Measurements from ENCODE around the gene CLSTN3.

Gene CLSTN3

DNA sequence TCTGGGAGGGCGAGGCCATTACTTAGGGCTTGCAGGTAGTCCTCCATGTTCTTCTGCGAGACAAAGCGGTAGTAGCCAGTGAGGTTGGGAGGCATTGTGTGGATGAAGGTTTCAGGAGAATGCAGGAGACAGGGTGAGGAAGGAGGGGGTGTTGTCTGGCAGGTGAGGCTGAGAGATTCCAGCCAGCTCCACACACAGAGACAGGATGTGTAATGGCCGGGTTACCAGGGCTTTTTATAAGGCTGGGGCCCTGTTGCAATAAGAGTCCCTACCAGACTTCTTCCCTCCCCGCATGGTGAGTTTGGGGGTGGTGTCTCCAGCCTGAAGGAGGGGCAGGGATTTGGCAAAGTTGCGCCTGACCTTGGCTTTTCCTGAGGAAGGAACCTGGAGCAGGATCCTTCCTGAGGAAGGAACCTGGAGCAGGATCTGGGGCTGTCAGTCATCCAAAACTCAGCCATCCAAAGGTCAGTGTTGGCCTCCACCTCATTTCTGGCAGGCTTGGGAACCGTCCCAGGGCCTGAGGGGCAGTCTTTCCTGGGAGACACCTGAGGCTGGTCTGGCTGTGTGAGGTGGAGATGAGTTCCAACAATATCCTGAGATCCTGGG is 1.4 kb upstream of the CLSTN3 start, which contains the start of gene RBP5:
Gene RBP5, minus strand, starts transcription at position 209 of the 606 bp plus-strand sequence. Its CDS starts 114 bp downstream, at position 95.
- DNase-seq: no peak

DNA sequence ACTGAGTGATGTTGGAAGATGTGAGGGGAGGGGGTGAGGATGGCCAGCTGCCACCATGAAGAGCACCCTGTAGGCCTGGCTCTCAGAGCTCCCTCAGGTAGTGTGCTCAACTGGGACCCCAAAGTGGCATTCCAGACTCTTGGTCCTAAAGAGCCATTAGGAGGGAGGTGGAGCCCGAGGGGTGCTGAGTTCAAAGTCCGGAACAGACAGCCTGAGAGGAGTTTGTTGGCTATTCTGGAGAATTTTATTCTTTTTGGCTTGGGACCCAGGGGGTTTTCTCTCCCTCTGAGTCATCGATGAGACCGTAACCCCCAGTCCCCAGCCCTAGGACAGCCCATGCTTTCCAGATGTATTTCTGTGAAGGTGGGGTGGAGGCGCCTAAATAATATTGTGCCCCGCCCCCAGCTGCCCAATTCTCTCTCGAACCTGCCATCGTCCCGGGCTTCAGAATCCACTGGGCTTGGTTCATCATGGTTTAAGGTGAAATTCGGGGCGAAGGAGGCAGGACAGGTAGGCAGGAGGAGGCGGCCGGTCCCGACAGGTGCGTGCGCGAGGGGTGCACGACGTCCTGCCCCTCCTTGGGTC is 792 bp upstream of the CLSTN3 start:
- peak; percentile 7 for DNase-seq

DNA sequence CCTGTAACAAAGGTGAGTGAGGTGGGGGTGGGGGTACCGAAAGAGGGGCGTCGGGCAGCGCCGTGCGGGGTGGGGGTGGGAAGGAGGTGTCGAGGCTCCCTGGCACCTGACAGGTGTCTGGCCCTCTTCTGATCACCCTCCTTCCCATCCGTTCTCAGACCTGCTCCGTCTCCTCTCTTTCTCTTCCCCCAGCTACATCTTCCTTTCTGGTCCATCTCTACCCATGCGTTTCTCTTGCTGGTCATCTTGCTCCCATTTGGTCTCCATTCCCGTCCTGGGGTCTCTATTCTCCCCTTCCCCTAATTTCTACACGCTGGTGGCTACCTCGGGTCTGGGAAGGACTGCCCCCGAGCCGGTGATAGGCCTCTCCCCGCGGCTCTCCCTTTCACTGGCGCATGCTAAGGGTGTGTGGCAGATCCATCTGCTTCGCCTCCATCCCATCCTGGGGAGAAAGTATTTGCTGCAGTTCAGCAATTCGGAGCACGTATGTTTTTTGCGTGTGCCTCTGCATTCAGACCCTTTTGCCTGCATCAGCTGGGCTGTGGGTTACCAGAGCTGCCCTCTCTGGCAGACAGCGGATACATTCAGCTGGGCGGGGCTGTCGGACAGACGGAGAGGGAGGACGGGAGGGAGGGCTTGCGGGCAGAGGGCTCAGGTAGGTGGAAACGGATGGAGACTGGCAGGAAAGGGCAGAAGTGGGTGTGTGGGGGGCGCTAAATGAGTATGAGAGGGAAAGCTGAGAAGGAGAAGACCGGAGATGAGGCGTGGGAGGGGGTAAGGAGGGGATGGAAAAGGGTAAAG is 730 bp downstream of the CLSTN3 start:
- DNase-seq: peak; percentile 60

DNA sequence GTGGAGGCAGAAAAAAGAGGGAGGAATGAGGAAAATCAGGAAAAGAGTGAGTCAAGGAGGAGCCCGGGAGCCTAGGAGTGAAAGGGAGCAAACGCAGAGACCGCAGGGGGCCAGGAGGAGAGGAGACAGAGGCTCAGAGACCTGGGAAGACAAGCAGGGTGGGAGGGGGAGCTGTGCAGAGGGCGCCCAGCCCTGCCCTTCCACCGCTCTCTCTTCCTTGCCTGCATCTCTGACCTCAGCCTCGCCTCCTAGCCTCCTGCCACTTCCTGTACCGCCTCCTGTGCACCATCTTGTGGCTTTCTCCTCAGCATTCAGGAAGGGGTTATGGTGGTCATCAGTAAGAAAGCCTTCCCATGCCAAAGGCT is 1.3 kb downstream of the CLSTN3 start:
- peak; percentile 29 for DNase-seq

DNA sequence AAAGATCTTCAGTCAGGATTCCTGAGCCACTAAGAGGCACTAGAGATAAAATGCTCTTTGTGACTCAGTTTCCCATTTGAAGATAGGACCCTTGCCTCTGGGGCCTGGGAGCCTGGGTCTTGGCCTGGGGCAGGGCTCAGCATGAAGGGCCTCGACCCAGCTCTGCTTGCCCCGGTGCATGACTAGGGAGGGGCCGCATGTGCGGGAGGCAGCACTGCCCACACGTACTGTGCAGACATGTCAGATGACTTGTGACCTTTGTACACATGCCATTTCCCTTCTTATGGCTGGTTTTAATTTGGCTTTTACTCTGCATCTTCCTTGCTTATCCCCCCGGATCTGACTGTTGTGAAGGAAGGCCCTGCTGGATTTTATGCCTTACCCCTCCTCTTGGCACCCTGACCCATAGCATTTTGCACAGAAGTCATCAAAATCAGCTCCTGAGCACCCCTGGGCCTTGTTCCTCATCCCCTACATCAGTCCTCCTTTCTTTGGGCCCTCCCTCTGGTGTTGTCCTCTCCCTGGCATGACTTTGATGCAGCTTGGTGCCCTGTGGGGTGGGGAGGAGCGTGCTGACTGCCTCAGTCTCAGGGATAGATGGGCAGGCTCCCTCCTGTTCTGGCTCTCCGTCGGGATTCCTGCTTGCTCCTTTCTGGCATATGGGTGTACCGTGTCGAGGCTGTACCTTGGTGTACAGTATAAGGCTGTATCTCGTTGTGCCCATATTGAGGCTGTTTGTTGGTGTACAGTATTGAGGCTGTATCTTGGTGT is 4.4 kb downstream of the CLSTN3 start:
- DNase-seq: no peak

DNA sequence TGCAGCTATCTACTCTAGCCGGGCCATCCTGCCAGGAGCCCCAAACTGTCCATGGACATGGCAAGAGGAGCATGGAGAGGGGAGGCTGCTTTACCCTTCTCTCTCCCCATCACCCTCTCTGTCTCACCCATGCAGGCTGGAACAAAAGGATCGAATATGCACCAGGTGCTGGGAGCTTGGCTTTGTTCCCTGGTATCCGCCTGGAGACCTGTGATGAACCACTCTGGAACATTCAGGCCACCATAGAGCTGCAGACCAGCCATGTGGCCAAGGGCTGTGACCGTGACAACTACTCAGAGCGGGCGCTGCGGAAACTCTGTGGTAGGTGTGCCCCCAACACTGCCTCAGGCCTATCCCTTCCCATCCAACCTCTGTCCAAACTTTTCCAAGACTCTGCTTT is 5.9 kb downstream of the CLSTN3 start:
- DNase-seq: no peak

DNA sequence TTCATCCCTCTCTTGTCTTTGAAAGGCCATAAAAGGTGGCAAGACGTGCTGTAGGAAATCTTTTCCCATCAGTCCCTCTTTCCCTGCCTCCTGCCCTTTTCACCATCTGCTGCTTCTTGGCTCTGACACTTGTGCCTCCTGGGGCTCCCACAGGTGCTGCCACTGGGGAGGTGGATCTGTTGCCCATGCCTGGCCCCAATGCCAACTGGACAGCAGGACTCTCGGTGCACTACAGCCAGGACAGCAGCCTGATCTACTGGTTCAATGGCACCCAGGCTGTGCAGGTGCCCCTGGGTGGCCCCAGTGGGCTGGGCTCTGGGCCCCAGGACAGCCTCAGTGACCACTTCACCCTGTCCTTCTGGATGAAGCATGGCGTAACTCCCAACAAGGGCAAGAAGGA is 6.5 kb downstream of the CLSTN3 start:
- no peak for DNase-seq

DNA sequence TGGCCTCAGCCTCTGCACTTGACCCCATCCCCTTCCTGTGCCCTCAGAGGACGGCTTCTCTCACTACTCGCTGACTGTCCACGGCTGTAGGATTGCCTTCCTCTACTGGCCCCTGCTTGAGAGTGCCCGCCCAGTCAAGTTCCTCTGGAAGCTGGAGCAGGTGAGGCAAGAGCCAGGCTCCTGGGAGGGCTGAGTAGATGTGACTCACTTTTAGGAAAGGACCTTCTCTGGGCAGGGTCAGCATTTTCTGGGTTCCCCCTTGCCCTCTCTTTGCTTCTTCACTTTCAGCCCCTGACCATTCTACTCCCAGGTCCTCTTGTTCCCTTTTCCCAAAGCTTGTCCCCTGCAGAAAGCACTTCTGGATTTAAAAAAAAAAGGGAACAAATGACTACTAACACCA is 7.7 kb downstream of the CLSTN3 start:
- no peak for DNase-seq

DNA sequence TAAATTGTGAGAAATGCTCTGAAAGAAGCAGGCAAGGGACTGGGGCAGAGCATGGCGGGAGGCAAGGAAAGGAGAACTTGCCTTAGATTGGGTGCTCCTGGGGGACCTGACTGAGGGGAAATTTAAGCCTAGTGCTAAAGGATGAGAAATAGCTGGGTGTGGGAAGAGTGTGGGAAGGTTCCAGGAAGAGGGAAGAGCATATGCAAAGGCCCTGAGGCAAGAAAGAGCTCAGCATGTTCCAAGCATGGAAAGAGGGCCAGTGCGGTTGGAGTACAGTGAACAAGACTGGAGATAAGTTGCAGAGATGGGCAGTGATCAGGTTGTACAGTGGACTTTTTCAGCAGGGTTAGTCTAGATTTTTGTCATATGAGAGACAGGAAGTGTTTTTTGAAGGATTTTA is 9.0 kb downstream of the CLSTN3 start:
- no peak for DNase-seq

DNA sequence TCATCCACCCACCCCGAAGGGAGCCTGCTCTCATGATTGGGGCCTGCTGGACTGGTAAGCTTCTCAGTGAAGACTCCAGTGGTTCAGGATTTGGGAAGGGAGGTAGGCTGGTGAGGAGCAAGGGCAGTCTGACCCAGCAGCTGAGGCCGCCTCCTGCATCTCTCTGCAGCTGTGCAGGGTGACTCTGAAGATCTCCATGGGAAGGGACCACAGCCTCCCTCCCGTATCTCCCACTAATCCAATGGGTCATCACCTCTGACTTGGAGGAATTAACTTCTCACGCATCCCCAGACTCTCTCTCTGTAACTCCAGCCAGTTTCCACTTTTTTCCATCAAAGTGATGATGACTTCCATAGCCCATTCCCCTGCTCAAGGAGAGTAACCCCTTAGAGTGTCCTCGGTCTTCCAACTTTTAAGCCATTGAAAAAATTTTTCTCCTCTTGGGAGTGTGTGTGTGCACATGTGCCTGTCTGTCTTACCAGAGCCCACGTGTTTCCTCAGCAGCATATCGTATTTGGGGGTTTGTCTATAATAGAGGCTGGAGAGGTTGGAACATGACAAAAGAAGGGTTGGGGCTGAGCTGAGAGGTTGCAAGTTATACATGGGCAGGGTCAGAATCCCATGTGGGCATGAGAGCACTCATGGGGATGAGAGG is 11.3 kb downstream of the CLSTN3 start:
- DNase-seq: no peak

DNA sequence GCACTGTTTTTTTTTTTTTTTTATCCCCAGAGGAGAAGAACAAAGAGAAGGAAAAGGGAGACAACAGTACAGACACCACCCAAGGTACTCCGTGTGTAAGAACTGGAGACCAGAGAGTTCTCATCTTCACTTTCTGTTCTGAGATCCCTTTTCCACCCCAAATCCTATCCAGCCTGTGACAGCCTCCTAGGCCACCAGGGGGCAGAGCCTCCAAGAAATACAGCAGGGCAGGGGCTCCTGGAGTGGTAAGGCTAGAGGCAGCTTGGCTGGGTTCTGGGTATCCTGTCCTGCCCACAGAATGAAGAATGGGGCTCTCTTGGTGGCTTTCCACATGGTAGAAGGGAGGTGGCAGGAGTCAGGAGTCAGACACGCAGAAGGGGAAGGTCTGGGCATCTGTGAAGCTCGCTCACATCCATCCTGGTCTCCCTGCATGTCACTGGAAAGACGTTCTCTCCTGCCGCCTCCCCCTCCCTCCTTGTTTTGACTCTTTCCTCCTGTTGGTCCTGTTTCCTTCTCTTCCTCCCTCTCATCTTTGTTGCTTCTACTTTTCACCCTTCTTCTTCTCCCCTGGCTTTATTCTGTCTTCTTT is 12.0 kb downstream of the CLSTN3 start:
- peak; percentile 62 for DNase-seq

DNA sequence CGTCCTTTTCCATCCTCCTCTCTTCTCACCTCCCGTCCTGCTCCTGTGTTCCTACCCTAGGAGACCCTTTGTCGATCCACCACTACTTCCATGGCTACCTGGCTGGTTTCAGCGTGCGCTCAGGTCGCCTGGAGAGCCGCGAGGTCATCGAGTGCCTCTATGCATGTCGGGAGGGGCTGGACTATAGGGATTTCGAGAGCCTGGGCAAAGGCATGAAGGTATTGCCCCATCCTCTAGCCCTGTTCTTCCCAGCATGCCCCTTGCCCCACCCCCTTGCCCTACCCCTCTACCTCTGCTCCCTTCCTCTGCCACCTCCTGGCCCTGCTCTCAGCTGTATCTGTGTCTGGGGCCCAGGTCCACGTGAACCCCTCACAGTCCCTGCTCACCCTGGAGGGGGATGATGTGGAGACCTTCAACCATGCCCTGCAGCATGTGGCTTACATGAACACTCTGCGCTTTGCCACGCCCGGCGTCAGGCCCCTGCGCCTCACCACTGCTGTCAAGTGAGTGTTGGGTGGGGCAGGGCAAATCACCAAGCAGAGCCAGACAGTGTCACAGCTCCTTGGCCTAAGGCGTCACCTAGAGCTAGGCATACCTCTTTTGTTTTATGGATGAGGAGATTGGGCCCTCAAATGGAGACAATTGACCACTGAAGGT is 12.8 kb downstream of the CLSTN3 start:
- DNase-seq: no peak

DNA sequence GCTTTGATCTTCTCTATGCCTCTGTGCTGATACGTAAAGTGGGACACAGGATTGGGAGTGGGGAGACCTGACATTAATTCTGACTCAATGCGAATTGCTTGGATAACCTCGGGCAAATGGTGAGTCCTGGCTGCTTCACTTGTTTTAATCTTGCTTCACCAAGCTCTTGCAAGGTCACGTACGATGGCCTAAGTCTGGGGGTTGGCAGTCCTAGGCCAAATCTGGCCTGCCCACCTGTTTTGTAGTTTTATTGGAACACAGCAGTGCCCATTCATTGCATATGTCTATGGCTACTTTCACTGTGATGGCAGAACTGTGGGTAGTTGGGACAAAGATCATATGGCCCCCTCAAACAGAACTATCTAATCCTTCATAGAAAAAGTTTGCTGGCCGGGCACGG is 13.4 kb downstream of the CLSTN3 start:
- DNase-seq: no peak

DNA sequence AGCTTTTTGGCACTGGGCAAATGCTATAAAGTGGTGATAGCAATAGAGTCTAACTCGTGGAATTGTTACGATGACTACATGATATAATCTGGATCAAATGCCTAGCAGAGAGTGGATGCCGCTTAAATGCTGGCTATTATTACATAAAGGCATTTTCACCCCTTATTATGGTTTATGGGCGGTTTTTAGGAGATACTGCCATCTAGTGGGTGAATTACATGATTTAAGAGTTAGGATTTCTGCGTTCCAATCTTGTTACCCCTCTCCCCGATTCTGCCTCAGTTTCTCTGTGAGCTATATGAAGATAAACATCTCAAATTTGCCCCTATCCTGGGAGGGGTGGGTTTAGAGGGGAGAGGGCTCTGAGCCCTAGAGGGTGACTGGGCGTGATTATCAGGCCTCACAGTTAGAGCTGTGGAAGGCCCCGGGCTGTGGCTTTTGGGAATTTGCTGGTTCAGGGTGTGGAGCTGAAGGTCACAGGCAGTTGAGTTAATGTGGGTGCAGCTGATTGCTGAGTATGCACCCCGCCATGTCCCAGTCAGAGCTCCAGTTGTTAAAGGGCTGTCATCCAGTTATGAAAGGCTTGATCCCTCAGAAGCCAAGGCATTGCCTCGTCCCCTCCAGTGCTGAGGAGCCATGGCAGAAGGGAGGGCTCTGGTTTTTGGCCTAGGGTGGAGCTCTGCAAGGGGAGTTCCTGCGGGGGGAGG is 14.4 kb downstream of the CLSTN3 start:
- DNase-seq: no peak

DNA sequence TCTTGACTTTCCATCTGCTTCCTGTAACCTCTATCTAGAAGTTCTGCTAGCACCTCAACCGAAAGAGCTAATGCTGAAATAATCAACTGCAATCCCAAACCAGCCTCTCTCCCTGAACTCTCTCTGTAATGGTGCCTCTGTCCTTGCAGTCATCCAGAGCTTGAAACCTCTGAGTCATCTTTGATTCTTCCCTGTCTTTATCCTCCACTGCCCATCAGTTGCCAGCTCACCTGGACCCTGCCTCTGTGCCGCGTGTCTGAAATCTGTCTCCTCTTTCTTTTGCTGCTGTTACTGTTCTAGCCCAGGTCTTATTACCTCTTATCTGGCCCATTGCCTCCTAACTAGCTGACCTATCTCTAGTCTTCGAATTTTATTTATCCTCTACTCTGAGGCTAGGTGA is 15.5 kb downstream of the CLSTN3 start:
- DNase-seq: no peak

DNA sequence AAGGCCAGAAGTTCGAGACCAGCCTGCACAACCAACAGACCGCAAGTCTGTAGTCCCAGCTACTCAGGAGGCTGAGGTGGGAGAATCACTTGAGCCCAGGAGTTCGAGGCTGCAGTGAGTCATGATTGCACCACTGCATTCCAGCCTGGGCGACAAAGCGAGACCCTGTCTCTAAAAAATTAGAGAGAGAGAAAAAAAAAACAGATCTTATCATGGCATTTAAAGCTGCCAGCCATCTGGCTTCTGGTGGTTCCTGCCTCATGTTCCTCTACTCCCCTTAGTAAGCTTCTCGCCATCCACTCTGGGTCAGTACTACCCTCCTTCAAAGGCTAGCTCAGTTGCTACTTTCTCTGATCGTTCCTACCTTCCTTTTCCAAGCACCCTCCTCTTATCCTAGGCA is 16.1 kb downstream of the CLSTN3 start:
- DNase-seq: no peak

DNA sequence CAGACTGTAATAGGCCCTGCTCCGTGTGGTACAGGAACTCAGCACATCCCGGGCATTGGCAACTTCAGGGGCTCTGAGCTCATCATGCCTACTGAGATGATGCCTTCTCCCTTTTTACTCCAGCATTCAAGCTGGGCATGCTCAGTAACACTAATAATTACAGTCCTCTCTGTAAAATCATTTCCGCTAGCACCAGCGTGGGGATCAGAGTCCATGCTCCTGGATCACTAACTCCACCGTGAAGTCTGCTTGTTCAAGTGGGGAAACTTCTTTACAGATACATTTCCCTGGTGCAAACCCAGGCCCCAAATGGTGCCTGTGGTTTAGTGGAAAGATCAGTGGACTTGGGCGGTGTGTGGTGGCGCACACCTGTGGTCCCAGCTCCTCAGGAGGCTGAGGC is 16.7 kb downstream of the CLSTN3 start:
- no peak for DNase-seq

DNA sequence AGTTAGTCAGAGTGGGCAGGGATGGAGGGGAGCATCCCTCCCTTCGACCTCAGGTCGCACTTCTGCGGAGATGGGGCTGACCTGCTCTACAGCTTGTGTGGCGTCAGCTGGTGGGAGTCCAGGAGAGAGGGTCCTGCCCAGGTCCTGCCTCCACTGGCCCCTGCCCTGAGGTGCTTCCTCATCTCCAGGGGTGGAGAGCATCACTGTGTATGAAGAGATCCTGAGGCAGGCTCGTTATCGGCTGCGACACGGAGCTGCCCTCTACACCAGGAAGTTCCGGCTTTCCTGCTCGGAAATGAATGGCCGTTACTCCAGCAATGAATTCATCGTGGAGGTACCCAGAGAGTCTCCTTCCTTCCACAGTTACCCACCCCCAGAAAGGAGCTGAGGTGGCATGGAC is 20.2 kb downstream of the CLSTN3 start:
- DNase-seq: no peak

DNA sequence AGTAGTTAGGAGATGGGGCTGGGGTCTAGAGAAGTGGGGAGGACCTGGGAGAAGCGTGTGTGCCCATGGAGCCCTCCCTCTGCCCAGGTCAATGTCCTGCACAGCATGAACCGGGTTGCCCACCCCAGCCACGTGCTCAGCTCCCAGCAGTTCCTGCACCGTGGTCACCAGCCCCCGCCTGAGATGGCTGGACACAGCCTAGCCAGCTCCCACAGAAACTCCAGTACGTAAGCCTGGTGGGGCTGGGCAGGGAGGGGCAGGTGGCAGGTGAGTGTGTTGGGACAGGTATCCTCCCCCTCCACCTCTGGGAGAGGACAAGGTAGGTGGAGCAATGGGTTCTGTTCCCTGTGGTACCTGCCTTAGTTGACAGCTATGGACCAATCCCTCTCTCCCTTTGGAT is 20.7 kb downstream of the CLSTN3 start:
- DNase-seq: no peak

DNA sequence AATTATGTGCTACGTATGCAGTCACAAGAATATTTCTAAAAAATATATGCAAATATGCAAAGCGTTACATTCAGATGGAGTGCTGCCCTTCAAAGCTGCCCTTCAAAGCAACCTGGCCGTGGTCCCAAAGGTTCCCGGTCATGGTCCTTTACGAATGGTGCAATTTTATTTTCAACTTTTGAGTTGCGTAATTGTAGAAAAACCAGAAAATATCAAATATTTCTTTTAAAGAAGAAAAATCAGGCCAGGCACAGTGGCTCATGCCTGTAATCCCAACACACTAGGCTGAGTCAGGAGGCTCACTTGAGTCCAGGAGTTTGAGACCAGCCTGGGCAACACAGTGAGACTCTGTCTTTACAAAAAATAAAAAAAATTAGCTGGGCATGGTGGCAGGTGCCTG is 21.4 kb downstream of the CLSTN3 start:
- no peak for DNase-seq

DNA sequence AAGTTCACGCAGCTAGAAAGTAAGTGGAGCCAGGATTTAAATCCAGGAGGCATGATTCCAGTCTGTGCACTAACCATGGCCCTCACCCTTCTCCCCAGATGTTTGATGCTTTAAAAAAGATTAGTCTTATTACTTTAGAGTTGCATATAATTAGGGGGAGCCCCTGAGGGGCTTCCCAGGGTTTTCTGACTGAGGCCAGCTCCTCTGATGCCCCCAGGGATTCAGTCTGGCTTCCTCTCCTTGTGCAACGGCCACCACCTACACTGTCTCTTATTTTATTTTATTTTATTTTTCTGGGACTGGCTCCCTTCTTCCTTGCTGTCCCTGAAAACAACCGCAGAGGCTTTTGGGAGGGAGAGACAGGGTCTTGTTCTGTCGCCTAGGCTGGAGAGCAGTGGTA is 22.6 kb downstream of the CLSTN3 start:
- DNase-seq: no peak

DNA sequence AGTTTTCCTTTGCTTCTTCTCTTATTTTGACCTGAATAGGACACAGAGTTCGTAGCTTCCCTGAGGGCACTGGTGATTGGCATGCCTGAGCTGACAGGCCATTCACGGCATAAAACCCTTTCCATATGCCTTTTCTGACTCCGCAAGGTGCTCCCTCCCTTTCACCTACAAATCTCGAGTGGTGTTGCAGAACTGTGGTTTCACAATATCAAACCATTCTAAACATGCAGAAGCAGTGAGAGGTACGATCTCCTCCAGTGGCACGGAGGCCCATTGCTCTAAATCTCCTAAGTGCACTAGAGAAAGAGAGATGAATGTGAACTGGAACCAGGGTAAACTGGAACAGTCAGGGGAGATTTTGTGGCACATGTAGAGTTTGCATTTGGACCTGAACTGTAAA is 23.9 kb downstream of the CLSTN3 start:
- no peak for DNase-seq
